GM19468 (cell line): ENCODE results near the gene SNORC.
"Not testable (repeated sequence)": the region's sequence is repeated elsewhere in the genome, so short reads cannot be mapped to it uniquely, and the experiment has no call there.

Experiments
- ATAC-seq: cut with Tn5 transposase; IDR thresholded peaks from one replicate; pipeline ENCODE4 v1.9.1; 2021; ENCODE audit warnings: mild to moderate bottlenecking, moderate library complexity, moderate number of reproducible peaks; ENCODE audit not compliant: unreplicated experiment; ENCODE audit errors: extremely low read depth

SNORC gene

DNA sequence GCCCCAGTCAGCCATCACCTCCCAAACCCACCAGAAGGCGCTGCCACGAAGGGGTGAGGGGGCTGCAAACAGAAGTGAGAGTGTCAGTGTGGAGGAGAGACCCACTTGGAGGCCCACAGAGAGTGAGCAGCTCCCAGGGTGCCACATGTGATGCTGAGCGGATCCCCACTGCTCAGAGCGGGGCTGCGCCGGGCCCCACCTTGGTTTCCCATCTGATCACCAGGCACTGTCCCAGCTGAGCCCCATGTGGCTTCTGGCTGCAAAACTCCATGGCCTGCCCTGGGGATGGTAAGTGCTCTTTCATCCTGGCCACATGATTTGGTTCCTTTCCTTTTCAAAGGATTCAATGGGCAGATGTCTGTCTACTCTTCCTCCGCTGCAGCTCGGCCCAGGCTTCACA lies 23.8 kb downstream of the SNORC start:
- no peak for ATAC-seq

DNA sequence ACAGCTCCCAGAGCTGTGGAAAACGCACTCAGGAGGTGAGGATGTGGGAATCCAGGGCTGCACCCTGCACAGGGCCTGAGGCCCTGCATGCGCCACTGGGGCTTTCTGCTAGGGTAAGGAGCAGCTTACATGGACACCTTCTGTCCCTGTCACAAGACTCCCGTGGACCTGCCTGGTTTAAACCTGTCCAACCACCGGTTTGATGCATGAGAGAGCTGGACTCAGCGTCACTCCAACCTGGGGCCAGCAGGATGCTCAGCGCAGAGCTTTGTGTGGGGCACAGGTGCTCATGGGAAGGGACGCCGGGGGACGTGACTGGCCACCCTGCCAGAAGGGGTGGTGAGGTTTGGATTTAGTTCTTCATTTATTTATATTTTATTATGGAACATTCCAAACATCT lies 24.2 kb downstream of the SNORC start:
- no peak for ATAC-seq

DNA sequence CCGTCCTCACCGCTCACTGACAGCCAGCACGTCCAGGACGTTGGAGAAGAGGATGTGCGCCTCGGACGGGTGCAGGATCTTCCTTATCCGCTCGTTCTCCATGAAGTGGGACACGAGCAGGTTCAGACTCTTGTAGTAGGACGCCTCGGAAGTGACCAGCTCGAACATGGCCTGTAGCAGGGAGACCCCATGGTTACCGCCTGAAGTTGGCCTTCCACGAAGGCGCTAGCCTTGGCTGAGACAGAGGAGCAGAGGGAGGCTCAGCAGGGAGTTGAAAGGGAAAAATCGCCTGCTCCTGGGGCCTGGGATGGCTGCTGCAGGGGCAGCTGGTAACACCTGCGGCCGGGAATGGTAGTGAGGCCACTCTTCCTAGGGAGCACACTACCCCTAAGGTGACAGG lies 24.7 kb downstream of the SNORC start:
- ATAC-seq, result no peak

DNA sequence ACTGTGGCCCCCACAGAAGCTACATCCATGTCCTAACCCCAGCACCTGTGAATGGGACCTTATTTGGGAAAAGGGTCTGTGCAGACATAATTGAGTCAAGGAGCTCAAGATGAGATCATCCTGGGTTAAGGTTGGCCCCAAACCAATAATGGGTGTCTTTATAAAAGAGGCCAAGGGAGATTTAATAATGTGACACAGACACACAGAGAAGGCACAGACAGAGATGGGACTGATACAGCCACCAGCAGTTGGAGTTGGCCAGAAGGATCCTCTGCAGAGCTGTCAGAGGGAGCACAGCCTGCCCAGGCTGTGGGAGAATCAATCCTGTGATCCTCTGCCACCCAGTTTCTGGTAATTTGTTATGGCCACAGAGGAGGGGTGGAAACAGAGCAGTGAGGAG lies 26.0 kb downstream of the SNORC start:
- no peak for ATAC-seq

DNA sequence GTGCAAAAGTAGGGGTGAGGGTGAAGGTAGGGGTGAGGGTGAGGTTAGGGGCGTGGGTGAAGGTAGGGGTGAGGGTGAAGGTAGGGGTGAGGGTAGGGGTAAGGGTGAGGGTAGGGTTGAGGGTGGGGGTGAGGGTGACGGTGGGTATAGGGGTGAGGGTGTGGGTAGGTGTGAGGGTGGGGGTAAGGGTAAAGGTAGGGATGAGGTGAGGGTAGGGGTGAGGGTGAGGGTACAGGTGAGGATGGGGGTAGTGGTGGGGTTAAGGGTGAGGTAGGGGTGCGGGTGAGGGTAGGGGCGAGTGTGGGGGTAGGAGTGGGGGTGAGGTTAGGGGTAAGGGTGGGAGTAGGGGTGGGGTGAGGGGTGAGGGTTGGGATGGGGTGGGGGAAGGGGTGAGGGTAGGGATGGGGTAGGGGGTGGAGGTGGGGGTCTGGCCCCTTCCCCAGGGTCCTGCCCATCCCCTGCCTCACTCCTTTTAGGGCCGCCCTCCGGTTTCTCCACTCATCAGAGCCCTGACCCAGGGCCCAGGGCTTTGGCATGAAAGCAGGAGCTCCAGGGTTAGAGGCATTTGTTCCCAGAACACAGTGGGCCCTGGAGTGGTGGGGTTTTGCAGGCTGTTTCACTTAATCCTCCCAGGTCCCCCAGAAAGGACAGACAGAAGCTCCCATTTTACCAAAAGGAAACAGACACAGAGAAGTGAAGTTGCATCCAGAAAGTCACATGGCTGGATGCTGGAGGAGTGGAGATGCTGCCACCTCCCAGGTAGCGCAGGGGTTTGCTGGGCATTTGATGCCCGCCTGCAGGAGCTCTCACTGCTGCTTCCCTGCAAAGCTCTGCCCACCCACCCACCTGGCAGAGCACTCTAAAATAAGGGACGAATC lies 26.9 kb downstream of the SNORC start:
- ATAC-seq, result no peak

DNA sequence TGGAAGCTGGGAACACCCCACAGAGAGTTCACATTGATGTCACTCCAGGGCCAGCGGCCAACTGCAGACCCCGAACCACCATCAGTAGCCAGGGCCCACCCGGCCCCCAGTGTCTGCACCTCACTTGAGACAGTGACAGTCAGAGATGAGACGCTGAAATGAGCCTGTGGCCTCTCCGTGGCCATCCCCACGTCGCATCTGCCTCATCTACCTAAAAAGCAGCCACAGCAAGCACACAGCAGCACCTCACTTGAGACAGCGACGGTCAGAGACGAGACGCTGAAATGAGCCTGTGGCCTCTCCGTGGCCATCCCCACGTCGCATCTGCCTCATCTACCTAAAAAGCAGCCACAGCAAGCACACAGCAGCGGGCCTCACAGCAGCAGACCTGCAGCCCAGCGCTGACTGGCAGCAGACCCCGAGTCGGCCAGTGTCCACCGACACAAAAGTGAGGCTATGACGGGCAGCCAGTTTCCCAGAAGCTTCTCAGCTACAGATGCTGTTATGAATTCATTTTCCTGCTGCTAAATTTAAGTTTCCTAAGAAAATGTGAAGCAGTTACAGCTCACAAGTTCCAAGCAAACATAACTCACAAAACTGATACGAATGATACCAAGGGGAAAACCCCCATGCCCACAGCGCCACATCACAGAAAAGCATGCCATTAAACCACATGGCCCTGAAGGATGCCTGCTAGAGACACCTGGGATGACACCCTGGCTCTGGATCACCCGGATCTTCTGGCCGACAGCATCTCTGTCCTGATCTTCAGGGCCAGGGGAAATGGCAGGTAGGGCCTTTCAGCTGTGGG lies 27.7 kb downstream of the SNORC start:
- ATAC-seq, result no peak

DNA sequence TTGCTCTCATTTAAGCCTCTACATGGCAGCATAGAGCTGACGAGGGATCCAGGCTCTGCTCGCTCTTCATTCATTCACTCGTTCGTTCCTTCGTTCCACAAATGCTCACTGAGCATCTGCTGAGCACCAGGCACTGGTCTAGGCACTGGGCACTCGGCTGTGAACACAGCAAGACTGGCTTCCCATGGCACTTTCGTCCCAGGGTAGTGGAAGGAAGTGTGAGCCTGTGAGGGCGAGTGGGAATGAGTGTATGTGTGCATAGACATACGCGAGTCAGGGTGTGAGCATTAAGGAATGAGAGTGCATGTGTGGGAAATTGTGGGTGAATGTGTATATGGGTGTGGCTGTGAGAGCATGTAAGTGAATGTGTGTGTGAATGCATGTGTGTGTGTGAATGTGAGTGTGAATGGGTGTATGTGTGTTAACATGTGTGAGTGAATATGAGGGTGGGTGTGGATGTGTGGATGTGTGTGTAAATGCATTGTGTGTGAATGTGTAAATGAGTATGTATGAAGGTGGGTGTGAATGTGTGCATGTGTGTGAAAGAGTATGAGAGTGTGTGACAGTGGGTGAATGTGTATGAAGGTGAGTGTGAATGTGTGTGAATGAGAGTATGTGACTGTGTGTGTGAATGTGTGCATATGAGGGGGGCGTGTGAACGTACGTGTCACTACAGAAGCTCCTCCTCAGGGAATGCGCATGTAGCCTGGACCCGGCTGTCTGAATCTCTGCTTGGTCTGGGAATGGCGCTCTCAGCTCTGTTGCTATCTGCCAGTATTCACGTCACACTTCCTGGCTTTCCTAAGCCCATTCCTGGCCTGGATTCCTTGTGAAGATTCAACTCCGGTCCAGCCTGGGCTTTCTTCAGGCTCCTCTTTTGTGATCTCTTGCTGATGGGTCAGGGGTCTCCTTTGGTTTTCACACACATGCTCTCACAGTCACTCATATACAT lies 28.8 kb downstream of the SNORC start:
- no peak for ATAC-seq

DNA sequence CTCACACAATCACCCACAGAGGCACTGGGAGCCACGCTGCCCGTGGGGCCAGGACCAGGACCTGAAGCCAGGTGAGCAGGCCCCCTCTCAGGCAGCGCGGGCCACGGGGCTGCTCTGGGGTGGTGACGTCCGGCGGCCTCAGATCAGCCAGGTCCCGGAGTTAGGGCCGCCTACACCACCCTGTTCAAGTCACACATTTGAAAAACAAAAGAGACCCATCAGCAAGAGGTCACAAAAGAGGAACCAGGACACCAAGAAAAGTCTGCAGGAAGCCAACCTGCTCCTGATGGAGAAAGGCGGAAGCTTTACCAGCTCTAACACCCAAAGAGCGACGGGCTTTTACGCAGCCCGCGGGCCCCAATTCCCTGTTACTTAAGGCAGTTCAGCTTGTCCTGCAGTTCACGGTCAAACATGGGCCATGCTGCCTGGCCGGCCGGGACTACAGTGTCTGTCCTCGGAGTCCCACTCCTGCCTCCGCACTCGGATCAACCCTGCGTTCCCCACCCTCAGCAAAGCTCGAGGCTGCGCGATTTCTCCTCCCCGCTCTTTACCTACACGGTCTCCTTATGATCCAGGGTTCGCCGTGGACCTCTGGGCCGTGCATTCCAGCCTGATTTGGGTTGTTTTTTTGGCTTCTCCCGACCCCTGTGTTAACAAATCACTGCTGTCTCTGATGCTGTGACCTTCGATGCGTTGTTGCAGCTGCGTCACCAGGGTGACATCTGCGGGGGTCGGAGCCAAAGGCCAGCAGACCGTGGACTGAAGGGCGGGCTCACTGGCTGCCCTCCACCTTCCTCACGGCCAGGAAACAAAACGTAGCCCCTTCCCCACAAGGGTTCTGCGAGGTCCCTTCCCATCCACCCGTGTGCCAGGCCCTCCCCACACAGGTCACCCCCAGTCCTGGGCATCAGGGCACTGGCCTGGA lies 31.0 kb downstream of the SNORC start:
- no peak for ATAC-seq

DNA sequence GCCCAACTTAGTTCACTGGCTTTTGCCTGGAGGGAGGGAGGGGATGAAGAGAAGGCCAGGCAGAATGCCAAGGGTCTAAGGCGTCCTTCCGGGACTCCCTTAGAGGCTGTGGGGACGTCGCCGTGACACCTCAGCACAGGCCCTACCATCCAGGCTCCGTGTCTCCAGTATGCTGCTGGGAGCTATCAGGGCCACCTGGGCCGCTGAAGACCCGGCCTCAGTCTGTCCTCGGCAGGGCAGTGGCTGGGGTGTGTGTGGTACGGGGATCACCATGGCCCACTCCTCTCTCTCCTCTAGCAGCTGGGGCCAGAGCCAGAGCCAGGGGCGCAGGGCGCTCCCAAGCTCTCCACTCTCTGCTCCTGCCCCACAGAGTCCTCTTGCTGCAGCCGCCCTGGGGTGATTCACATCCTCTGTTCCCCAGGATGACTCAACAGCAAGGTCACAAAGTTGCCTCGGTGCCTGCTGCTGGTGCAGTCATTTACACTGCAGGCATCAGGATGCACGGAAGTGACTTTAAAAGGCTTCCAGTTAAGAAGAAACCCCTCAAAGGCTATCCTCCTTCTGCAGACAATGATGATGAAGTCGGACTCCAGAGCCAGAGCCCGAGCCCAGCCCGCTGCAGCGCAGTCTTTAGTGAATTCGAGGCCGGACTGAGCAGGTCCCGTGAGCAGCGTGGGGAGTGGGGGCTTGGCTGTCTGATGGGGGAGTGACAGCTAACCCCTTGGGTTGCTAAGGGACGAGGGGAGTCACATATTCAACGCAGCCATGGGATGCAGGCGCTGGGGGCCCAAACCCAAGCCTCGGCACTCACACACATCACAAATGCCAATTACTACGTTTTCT lies 31.9 kb downstream of the SNORC start:
- no peak for ATAC-seq

DNA sequence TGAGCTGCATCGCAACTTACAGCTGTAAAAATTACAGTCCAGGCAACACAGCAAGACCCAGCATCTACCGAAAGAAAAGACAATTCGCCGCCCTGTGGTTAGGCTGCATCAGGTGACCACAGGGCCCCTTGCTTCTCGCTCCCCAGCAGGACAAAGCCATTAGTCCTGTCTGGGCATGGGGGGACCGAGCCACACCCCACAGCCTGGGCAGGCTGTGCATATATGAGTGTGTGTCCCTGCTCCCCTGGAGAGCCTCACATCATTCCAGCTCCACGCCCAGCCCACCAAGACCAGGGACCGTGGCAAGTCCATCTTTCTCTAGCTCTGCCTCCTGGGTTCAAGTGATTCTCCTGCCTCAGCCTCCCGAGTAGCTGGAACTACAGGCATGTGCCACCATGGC lies 33.9 kb downstream of the SNORC start:
- ATAC-seq, result no peak

DNA sequence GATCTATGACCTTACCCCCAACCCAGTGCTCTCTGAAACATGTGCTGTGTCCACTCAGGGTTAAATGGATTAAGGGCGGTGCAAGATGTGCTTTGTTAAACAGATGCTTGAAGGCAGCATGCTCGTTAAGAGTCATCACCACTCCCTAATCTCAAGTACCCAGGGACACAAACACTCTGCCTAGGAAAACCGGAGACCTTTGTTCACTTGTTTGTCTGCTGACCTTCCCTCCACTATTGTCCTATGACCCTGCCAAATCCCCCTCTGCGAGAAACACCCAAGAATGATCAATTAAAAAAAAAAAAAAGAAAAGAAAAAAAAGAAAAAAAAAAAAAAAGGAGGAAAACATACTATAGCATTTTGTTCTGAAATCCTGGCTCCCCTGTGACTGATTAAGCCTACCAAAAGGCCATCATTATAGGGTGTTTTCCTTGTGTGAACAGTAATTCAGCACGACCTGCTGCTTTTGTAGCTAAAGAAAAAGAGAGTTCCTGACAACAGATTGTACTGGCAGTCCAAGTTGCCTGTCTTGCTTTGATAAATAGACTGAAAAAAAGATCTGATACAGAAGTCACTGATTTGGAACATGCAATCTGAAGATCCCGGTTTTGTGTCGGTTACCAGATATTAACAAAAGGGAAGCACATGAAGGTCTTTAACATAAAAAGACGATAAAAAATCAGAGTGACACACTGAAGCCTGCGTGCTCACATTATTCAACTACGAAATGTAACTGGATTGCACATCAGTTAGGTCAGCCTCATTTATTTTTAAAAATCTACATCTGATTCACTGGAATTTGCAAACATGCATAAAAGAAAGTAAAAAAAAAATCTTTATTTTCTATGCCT lies 37.0 kb downstream of the SNORC start:
- not testable (repeated sequence) for ATAC-seq

DNA sequence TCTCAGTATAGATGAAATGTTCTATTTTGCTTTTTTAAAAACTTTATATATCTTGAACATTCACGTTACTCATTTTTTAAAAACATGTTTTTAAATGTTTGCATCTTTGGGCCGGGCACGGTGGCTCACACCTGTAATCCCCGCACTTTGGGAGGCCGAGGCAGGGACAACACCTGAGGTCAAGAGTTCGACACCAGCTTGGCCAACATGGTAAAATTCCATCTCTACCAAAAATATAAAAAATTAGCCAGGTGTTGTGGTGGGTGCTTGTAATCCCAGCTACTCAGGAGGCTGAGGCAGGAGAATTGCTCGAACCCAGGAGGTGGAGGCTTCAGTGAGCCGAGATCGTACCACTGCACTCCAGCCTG lies 37.6 kb downstream of the SNORC start:
- not testable (repeated sequence) for ATAC-seq

DNA sequence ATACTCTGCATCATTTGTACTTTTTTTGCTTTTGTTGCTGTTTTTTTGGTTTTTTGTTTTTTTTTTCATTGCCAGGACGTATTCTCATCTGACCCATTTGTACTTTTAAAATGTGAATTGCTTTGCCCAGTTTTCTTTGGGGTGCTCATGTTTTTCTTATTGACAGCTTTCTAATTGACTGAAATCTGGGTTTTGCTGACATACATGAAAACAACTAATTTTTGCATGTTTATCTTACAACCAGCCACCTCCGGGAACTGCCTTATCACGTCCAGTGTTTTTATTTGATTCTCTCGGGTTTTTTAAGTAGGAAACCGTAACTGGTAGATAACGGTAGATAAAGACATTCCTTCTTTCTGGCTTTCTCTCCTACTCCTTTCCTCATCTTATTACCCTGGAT lies 38.6 kb downstream of the SNORC start:
- no peak for ATAC-seq

DNA sequence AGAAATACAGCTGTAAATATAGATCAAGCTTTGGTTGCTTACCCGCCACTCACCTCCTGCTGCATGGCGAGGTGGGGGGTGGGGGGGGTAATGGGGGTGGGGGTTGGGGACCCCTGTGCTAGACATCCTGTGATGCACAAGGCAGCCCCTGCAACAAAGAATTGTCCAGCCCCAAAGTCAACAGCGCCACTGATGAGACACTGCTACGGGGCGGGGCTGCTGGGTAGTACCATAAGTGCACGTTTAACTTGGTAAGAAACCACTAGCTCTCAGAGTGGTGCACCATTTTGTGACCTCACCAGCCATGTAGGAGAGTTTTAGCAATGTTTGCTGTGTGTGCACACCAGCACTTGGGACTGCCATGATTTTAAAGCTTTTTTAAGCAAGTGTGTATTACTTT lies 40.3 kb downstream of the SNORC start:
- no peak for ATAC-seq

DNA sequence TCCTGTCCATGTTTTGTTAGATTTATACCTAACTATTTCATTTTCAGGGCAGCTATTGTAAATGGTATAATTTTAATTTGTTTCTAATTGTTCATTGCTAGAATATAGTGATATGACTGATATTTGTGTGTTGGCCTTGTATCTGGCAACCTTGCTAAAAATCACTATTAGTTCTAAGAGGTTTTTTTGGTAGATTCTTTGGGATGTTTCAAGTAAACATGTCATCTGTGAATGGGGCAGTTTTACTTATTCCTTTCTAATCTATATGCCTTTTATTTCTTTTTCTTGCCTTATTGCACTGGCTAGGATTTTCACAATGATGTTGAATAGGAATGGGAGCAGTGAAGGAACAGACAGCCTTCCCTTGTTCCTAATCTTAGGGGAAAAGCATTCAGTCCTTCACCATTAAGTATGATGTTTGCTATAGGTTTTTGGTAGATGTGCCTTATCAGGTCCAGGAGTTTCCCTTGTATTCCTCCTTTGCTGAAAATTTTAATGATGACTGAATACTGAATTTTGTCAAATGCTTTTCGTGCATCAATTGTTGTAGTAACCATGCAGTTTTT lies 41.7 kb downstream of the SNORC start:
- ATAC-seq, result no peak

DNA sequence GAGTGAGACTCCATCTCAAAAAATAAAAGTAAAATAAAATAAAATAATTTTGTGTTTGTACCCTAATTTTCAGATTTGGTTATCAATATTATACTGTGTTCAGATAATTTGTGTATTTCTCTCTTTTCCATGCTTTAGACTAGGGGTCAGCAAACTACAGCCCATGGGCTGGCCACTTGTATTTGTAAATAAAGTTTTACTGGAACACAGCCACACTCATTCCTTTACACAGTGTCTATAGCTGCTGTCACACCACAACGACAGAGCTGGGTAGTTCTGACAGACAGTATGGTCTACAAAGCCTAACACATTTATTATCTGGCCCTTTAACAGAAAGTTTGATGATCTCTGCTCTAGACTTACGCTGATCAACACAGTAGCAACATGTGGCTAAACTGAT lies 43.8 kb downstream of the SNORC start:
- no peak for ATAC-seq

DNA sequence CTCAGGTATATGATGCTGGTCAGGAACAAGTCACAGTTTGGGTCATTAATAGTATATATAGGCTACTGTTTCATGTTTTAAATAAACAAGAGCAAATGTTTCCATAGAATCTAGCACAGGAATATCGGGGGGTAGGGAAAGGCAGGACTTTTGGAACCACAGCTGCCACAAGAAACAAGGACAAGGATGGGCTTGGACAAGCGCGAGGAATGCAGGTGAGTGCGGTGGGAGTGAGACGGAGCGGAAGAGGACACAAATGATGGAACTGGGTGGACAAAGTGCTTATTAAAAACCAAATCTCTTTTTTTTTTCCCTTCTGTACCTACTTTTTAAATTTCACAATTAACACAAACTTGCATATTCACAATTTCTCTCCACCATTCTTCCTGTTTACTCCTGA lies 49.1 kb downstream of the SNORC start:
- ATAC-seq, result no peak
